ENCODE results near the gene KIAA0319L.

DNA sequence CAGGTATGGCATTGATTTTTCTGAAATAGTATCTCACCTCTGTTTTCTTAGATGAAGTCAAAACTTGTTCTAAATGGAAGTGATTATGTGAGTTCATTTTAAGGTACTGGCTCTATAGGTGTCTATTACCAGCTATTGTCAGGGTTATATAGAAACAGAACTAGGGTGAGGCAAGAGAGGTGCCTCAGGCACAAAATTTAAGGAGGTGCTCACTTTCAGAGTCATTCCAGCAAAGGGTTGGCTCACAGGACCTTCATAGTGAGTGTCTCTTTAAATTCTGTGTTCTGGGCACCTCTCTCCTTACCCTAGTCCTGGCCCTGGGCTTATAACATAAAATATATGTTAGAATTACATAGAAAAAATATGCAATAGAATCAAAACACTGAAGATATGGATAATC is 49.3 kb downstream of the KIAA0319L start:
- TF ChIP-seq, protein P1, sequence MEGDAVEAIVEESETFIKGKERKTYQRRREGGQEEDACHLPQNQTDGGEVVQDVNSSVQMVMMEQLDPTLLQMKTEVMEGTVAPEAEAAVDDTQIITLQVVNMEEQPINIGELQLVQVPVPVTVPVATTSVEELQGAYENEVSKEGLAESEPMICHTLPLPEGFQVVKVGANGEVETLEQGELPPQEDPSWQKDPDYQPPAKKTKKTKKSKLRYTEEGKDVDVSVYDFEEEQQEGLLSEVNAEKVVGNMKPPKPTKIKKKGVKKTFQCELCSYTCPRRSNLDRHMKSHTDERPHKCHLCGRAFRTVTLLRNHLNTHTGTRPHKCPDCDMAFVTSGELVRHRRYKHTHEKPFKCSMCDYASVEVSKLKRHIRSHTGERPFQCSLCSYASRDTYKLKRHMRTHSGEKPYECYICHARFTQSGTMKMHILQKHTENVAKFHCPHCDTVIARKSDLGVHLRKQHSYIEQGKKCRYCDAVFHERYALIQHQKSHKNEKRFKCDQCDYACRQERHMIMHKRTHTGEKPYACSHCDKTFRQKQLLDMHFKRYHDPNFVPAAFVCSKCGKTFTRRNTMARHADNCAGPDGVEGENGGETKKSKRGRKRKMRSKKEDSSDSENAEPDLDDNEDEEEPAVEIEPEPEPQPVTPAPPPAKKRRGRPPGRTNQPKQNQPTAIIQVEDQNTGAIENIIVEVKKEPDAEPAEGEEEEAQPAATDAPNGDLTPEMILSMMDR (IDR thresholded peaks at IDR 0.05), result no peak
- TF ChIP-seq POLR2A (IDR thresholded peaks at IDR 0.05), result no peak
